Measurements from ENCODE around the gene GPR108.

Gene GPR108

DNA sequence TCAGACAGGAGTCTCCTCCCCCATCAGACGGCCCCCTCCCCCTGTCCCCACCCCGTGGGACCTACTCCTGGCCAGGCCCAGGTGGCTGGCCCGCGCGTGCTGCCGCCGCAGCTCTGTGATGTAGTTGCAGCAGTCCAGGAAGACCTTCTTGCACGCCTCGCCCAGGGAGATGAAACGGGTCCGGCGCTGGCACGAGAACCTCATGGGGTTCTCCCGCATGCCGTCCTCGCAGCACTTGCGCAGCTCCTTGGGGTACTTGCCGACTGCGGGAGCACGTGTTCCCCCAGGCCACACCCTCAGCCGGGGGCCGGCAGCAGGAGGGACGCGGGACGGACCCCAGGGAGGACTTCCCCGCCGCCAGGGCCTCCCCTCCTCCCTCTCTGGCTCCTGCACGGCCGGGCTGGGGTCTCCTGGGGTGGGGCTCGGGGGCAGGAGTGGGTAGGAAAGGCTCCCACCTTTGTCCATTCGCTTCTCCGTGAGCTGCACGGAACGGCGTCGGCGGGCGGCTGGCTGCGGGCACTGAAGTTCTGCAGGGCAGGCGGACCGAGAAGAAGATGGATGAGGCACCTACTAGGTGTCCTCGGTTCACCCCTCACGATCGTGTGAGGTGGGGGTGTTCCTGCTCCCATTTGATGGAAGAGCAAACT is 30.2 kb downstream of the GPR108 start:
- H3K9ac ChIP-seq (ENCODE audit: low read depth, low read length), result no peak overlapping the region
- peaks cover 40% of the 10 kb centered on the region for H3K27me3 ChIP-seq (ENCODE audit: insufficient read depth, low read length)
- H3K27ac ChIP-seq (ENCODE audit: low read length), result no peak overlapping the region
- H3K4me3 ChIP-seq (ENCODE audit: low read length), result no peak overlapping the region
- H3K9me3 ChIP-seq (ENCODE audit: insufficient read depth, low read depth, low read length), result no peaks in the 10 kb centered on the region
- no peaks in the 10 kb centered on the region for H3K36me3 ChIP-seq (ENCODE audit: insufficient read depth, low read depth, low read length)
- no peaks in the 10 kb centered on the region for H3K4me1 ChIP-seq (ENCODE audit: insufficient read depth, low read length)

DNA sequence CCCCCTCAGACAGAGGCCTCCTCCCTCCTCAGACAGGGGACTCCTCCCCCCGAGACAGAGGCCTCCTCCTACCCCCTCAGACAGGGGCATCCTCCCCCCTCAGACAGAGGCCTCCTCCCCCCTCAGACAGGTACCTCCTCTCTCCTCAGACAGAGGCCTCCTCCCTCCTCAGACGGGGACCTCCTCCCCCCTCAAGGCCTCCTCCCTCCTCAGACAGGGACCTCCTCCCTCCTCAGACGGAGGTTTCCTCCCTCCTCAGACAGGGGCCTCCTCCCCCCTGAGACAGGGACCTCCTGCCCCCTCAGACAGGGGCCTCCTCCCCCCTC is 30.8 kb downstream of the GPR108 start:
- no peak overlapping the region for H3K9ac ChIP-seq (ENCODE audit: low read depth, low read length)
- peaks cover 35% of the 10 kb centered on the region for H3K27me3 ChIP-seq (ENCODE audit: insufficient read depth, low read length)
- H3K4me1 ChIP-seq (ENCODE audit: insufficient read depth, low read length), result no peaks in the 10 kb centered on the region
- H3K4me3 ChIP-seq (ENCODE audit: low read length), result no peak overlapping the region
- no peaks in the 10 kb centered on the region for H3K36me3 ChIP-seq (ENCODE audit: insufficient read depth, low read depth, low read length)
- no peaks in the 10 kb centered on the region for H3K9me3 ChIP-seq (ENCODE audit: insufficient read depth, low read depth, low read length)
- no peak overlapping the region for H3K27ac ChIP-seq (ENCODE audit: low read length)

DNA sequence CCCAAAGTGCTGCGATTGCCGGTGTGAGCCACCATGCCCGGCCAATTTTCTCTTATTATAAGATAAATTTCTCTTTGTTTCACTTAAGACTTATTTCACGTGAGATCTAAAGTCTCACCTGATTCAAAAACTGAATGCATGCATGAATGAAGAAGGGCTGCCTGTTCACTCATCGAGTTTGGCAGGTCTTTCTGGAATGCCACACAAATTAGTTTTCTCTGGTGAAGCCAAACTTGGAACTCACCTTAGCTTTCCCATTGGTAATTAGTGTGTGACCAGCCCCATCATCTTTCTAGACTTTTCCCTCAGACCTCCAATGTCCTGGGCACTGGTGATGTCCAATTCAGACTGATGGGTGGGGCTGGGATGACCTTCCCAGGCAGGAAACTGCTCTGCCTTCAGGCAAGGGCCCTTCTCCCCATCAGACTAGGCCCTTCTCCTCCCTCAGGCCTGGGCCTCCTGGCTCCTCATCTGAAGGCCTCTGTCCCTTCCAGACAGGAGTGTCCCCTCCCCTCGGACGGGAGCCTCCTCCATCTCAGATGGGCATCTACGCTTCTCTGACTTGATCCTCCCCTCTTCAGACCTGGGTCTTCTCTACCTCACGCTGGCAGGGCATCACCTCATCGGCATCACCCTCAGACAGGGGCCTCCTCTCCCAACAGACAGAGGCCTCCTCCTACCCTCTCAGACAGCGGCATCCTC is 31.3 kb downstream of the GPR108 start:
- H3K27ac ChIP-seq (ENCODE audit: low read length), result no peak overlapping the region
- no peak overlapping the region for H3K4me3 ChIP-seq (ENCODE audit: low read length)
- no peak overlapping the region for H3K9ac ChIP-seq (ENCODE audit: low read depth, low read length)
- H3K27me3 ChIP-seq (ENCODE audit: insufficient read depth, low read length), result peaks cover 30% of the 10 kb centered on the region
- no peaks in the 10 kb centered on the region for H3K9me3 ChIP-seq (ENCODE audit: insufficient read depth, low read depth, low read length)
- H3K4me1 ChIP-seq (ENCODE audit: insufficient read depth, low read length), result no peaks in the 10 kb centered on the region
- no peaks in the 10 kb centered on the region for H3K36me3 ChIP-seq (ENCODE audit: insufficient read depth, low read depth, low read length)

DNA sequence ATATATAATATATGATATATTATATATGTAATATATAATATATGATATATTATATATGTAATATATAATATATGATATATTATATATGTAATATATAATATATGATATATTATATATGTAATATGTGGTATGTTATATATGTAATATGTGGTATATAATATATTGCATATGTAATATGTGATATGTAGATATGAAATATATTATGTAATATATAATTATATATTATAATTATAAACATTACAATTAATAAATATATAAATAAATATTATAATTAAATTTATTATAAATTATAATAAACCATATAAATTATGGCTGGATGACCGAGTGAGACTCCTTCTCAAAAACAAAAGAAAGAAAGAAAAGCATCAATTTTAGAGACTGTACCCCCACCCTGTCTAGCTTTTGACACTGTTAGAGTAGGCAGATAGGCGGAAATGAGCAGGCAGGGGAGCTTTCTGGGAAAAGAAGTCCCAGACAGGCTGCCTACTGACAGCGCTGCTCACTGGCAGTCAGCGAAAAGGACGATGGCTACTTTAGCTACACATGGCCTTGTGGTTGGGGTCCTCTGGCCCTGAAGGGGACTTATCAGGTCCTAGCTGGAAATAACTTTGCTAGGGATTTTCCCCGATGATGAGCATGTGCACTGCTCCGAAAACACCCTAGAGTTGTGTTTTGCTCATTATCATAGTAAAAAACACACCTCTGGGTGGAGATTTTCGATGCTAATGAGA is 36.6 kb downstream of the GPR108 start:
- Histone ChIP-seq H3K4me3 (ENCODE audit: low read length) (no peak overlapping the region), H3K27ac (ENCODE audit: low read length) (no peak overlapping the region), H3K9ac (ENCODE audit: low read depth, low read length) (no peak overlapping the region), H3K4me1 (ENCODE audit: insufficient read depth, low read length) (no peaks in the 10 kb centered on the region), H3K9me3 (ENCODE audit: insufficient read depth, low read depth, low read length) (no peaks in the 10 kb centered on the region), H3K27me3 (ENCODE audit: insufficient read depth, low read length) (no peaks in the 10 kb centered on the region), H3K36me3 (ENCODE audit: insufficient read depth, low read depth, low read length) (no peaks in the 10 kb centered on the region)

DNA sequence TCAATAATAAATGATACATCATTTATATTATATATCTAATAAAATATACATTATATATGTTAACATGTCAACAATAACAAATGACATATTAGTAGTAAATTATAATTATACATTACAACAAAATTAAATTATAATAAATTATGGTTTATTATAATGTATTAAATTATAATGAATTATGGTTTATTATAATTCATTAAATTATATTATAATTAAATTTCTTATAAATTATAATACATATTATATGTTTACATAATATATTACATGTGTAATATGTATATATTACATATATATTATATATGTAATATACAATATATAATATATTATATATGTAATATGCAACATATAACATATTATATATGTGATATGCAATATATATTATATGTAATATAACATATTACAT is 37.4 kb downstream of the GPR108 start:
- no peaks in the 10 kb centered on the region for H3K27me3 ChIP-seq (ENCODE audit: insufficient read depth, low read length)
- no peaks in the 10 kb centered on the region for H3K36me3 ChIP-seq (ENCODE audit: insufficient read depth, low read depth, low read length)
- H3K27ac ChIP-seq (ENCODE audit: low read length), result no peak overlapping the region
- H3K9ac ChIP-seq (ENCODE audit: low read depth, low read length), result no peak overlapping the region
- H3K4me1 ChIP-seq (ENCODE audit: insufficient read depth, low read length), result no peaks in the 10 kb centered on the region
- H3K4me3 ChIP-seq (ENCODE audit: low read length), result no peak overlapping the region
- no peaks in the 10 kb centered on the region for H3K9me3 ChIP-seq (ENCODE audit: insufficient read depth, low read depth, low read length)

DNA sequence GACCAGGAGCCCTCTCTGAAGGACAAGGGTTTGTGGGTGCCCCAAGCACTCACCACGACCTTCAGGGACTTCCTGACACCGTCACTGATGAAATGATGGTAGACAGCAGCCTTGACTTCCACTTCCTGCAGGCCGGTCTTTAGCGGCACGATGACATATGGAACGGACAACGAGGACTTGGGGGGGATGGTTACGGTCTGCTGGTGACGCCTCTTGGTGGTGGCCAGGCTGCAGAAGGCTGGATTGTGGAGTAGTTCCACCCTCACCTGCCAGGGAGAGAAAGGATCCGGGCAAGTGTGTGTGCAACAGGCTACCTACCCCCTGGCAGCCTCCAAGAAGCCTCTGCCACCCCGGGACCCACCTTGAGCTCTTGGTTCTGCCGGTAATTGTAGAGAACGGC is 40.1 kb downstream of the GPR108 start:
- Histone ChIP-seq H3K27me3 (ENCODE audit: insufficient read depth, low read length) (no peaks in the 10 kb centered on the region), H3K4me1 (ENCODE audit: insufficient read depth, low read length) (no peaks in the 10 kb centered on the region), H3K36me3 (ENCODE audit: insufficient read depth, low read depth, low read length) (no peaks in the 10 kb centered on the region), H3K27ac (ENCODE audit: low read length) (no peak overlapping the region), H3K9me3 (ENCODE audit: insufficient read depth, low read depth, low read length) (no peaks in the 10 kb centered on the region), H3K9ac (ENCODE audit: low read depth, low read length) (no peak overlapping the region), H3K4me3 (ENCODE audit: low read length) (no peak overlapping the region)

DNA sequence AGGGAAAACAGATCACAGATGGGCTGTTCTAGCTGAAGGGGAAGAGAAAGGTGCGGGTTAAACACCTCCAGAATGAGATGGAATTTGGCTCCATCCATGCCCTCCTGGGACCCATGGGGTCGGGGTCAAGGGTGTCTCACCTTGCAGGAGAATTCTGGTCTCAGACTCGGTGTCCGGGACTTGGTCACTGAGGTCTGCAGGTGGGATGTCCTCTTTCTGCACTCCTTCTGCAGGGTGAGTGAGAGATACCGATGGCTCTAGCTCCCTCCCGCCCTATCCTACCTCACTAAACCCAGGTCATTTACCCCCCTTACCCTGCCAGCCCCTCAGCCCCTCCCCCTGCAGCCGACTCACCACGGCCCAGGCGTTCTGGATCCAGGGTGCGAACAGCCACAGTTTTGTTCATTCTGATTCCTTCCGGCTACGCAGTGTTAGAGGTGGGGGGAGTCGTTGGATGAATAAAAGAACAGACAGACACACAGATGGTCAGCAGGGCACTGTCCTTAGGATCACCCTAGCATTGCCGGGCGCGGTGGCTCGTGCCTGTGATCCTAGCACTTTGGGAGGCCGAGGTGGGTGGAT is 41.0 kb downstream of the GPR108 start:
- Histone ChIP-seq H3K9me3 (ENCODE audit: insufficient read depth, low read depth, low read length) (no peaks in the 10 kb centered on the region), H3K27me3 (ENCODE audit: insufficient read depth, low read length) (no peaks in the 10 kb centered on the region), H3K36me3 (ENCODE audit: insufficient read depth, low read depth, low read length) (no peaks in the 10 kb centered on the region), H3K9ac (ENCODE audit: low read depth, low read length) (no peak overlapping the region), H3K27ac (ENCODE audit: low read length) (no peak overlapping the region), H3K4me1 (ENCODE audit: insufficient read depth, low read length) (no peaks in the 10 kb centered on the region), H3K4me3 (ENCODE audit: low read length) (no peak overlapping the region)

DNA sequence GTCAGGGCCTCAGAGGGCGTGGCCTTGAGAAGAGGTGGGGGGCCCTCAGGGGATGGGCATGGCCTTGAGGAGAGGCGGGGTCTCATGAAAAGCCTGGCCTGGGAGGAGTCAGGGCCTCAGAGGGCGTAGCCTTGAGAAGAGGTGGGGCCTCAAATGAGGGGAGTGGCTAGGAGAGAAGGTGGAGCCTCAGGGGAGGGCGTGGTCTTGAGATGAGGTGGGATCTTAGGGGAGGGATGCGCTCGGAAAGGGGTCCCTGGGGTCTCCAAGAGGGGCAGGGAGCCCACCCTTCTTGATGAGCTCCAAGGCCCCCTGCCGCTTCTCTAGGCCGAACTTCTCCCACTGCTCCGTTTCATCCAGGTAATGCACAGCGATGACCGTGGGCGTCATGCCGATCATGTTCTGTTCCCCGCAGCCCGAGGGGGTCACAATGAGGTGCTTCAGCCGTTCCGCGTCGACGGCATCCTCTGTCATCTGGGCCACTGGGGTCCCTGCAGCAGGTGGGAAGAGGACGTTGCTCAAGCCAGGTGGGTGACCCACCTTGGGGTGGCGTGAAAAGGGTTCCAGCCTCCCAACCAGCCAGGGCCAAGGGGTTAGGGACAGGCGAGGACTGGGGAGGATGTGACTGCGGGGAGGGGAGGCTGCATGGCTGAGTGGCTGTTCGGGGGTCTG is 43.1 kb downstream of the GPR108 start:
- H3K9ac ChIP-seq (ENCODE audit: low read depth, low read length), result no peak overlapping the region
- H3K36me3 ChIP-seq (ENCODE audit: insufficient read depth, low read depth, low read length), result no peaks in the 10 kb centered on the region
- no peaks in the 10 kb centered on the region for H3K4me1 ChIP-seq (ENCODE audit: insufficient read depth, low read length)
- H3K27me3 ChIP-seq (ENCODE audit: insufficient read depth, low read length), result no peaks in the 10 kb centered on the region
- H3K4me3 ChIP-seq (ENCODE audit: low read length), result no peak overlapping the region
- no peak overlapping the region for H3K27ac ChIP-seq (ENCODE audit: low read length)
- no peaks in the 10 kb centered on the region for H3K9me3 ChIP-seq (ENCODE audit: insufficient read depth, low read depth, low read length)

DNA sequence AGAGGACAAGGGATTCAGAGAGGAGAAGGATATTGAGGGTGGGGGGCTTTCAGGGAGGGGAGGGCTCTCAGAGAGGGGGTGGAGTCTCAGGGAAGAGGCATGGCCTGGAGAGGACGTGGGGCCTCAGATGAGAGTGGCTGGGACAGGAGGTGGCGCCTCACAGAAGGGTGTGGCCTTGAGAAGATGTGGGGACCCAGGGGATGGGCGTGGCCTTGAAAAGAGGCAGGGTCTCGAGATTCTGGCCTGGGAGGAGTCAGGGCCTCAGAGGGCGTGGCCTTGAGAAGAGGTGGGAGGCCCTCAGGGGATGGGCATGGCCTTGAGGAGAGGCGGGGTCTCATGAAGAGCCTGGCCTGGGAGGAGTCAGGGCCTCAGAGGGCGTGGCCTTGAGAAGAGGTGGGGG is 43.7 kb downstream of the GPR108 start:
- Histone ChIP-seq H3K4me3 (ENCODE audit: low read length) (no peak overlapping the region), H3K9me3 (ENCODE audit: insufficient read depth, low read depth, low read length) (no peaks in the 10 kb centered on the region), H3K27ac (ENCODE audit: low read length) (no peak overlapping the region), H3K9ac (ENCODE audit: low read depth, low read length) (no peak overlapping the region), H3K27me3 (ENCODE audit: insufficient read depth, low read length) (no peaks in the 10 kb centered on the region), H3K4me1 (ENCODE audit: insufficient read depth, low read length) (no peaks in the 10 kb centered on the region), H3K36me3 (ENCODE audit: insufficient read depth, low read depth, low read length) (no peaks in the 10 kb centered on the region)

DNA sequence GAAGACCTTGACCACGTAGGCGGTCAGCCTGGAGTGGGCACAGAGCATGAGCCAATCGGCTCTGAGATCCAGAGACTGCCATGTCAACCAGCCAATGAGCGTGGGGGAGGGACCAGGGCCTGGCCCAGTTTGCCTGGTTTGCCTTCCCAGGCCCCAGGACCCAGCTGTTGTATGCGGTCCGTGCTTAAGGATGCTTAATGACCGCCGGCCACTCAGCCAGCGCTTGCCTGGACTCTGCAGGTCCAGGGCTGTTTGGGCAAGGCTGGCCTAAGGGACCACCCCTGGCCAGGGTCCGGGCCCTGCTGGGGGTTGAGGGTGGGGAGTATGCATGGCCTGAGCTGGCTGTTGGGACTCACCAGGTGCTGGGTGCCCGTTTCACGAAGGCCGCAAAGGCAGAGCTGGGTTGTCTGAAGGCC is 44.3 kb downstream of the GPR108 start:
- Histone ChIP-seq H3K36me3 (ENCODE audit: insufficient read depth, low read depth, low read length) (no peaks in the 10 kb centered on the region), H3K27ac (ENCODE audit: low read length) (no peak overlapping the region), H3K9ac (ENCODE audit: low read depth, low read length) (no peak overlapping the region), H3K9me3 (ENCODE audit: insufficient read depth, low read depth, low read length) (no peaks in the 10 kb centered on the region), H3K27me3 (ENCODE audit: insufficient read depth, low read length) (no peaks in the 10 kb centered on the region), H3K4me1 (ENCODE audit: insufficient read depth, low read length) (no peaks in the 10 kb centered on the region), H3K4me3 (ENCODE audit: low read length) (no peak overlapping the region)

DNA sequence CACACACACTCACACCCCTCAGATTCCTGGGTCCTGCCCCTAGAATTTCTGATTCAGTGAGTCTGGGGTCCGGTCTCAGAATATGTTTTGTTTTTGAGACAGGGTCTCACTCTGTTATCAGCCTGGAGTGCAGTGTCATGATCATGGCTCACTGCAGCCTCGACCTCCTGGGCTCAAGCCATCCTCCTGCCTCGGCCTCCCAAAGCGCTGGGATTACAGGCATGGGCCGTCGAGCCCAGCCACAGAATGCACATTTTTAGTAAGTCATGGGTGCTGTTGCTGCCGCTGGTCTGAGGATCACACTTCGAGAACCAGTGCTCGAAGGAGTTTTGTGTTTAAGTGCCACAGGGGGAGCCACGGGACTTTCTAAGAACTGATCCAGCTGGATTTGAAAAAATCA is 45.4 kb downstream of the GPR108 start:
- Histone ChIP-seq H3K9ac (ENCODE audit: low read depth, low read length) (no peak overlapping the region), H3K4me3 (ENCODE audit: low read length) (no peak overlapping the region), H3K4me1 (ENCODE audit: insufficient read depth, low read length) (no peaks in the 10 kb centered on the region), H3K27ac (ENCODE audit: low read length) (no peak overlapping the region), H3K36me3 (ENCODE audit: insufficient read depth, low read depth, low read length) (no peaks in the 10 kb centered on the region), H3K9me3 (ENCODE audit: insufficient read depth, low read depth, low read length) (no peaks in the 10 kb centered on the region), H3K27me3 (ENCODE audit: insufficient read depth, low read length) (no peaks in the 10 kb centered on the region)
